ENCODE results near the gene TMEM245. TPM values are rescaled to one million over a fixed set of nuclear protein-coding genes. Genes with fewer than 3 reads are reported as not detected.
"Not testable (repeated sequence)": the region's sequence is repeated elsewhere in the genome, so short reads cannot be mapped to it uniquely, and the experiment has no call there.

Gene TMEM245
- total RNA-seq, 2 donors from 2014 or later, result 25.1 to 39.7 TPM

GRCh38 chr9:109133533-109133932, 13.8 kb upstream of the TMEM245 start:
- intact Hi-C loops (cut with DNase I), result no loop called here
- H3K9ac ChIP-seq (ENCODE audit: low read depth in 2 of 2, low read length in 2 of 2), result no peak overlapping the region
- H3K4me1 ChIP-seq, result no peaks in the 10 kb centered on the region
- no peaks in the 10 kb centered on the region for H3K36me3 ChIP-seq
- no peaks in the 10 kb centered on the region for H3K9me3 ChIP-seq
- H3K27ac ChIP-seq, result no peak overlapping the region
- no peaks in the 10 kb centered on the region for H3K27me3 ChIP-seq
- no peak for TF ChIP-seq CTCF (IDR thresholded peaks at IDR 0.05)
- DNase-seq, result no peak
- no peak overlapping the region for H3K4me3 ChIP-seq

DNA sequence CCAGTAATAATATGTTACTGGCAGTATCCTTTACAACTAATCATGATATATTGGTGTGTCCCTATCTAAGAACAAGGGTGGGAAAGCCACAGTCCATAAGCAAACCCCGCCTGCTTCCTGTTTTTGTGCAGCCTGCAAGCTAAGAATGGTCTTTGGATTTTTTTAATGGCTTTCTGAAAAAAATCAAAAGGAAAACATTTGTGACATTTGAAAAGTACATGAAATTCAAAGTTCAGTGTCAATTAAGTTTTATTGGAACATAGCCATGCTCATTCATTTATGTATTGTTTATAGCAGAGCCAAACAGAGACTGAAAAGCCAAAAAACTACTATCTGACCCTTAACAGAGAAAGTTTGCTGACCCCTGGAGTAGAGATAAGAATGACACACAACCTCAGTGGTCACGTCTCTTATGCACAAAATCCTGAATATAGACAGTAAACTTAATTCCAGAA, 12.8 kb upstream of the TMEM245 start:
- Histone ChIP-seq H3K9me3 (no peaks in the 10 kb centered on the region), H3K27ac (no peak overlapping the region), H3K27me3 (no peaks in the 10 kb centered on the region), H3K36me3 (no peaks in the 10 kb centered on the region), H3K4me1 (no peaks in the 10 kb centered on the region), H3K4me3 (no peak overlapping the region), H3K9ac (ENCODE audit: low read depth in 2 of 2, low read length in 2 of 2) (no peak overlapping the region)
- TF ChIP-seq CTCF (IDR thresholded peaks at IDR 0.05), result no peak
- intact Hi-C loops (cut with DNase I), result no loop called here
- DNase-seq, result no peak

DNA sequence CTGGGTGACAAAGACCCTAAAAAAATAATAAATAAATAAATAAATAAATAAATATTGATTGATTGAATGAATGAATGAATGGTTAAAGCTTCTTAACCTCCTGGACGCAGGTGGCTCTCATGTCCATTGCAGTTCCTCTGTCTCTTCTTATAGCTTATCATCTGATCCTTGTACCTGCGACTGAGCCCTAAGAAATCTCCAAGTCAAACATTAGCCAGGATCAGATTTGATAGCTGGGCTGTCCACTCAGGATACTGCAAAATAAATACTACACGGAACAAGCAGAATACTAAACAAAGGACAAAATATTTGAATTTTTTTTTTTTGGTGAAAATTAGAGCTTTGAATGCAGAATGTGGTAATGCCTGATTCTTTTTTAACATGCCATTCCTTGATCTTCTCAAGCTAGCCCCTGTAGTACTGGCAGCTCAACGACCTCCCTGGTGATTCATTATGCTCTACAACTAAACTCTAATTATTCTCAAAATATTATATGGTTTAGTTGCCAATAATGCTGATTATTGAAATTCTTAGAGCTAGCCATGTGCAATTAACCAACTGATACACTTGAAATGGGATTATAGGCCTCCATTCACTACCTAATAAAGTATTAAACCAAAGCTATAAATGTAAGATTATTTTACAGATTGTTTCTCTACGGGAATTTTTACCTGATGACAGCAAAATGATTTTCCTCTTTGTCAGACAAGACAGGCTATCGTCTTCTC, 9.9 kb upstream of the TMEM245 start:
- no peak overlapping the region for H3K9ac ChIP-seq (ENCODE audit: low read depth in 2 of 2, low read length in 2 of 2)
- no peak for DNase-seq
- H3K4me3 ChIP-seq, result no peak overlapping the region
- H3K27me3 ChIP-seq, result no peaks in the 10 kb centered on the region
- H3K27ac ChIP-seq, result no peak overlapping the region
- intact Hi-C loops (cut with DNase I), result no loop called here
- H3K36me3 ChIP-seq, result no peaks in the 10 kb centered on the region
- no peak for TF ChIP-seq CTCF (IDR thresholded peaks at IDR 0.05)
- H3K9me3 ChIP-seq, result no peaks in the 10 kb centered on the region
- no peaks in the 10 kb centered on the region for H3K4me1 ChIP-seq

- intact Hi-C loops (cut with DNase I); H3K4me3 ChIP-seq; DNase-seq; H3K9me3 ChIP-seq; H3K4me1 ChIP-seq; H3K9ac ChIP-seq (ENCODE audit: low read depth in 2 of 2, low read length in 2 of 2); H3K27ac ChIP-seq; H3K27me3 ChIP-seq; H3K36me3 ChIP-seq: not testable (repeated sequence)
Measured at GRCh38 chr9:109126671-109127070, 6.9 kb upstream of the TMEM245 start.

DNA sequence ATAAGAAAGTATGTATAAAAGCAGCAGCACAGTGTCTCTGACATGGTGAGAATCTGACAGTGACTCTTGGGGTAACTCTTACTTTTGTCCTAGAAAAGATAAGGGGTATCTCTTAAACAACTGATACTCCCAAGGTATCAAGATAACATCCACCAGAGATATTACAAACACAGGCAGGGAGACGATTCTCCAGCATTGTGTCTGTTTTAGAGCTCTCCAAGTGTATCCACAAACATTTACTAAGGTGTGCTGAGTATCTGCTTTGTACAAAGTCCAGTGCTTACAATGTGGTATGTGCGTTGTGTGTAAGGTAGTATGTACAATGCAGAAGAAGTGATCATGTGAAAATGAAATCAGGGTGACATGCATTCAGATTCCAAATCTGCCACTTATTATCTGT, 4.4 kb upstream of the TMEM245 start:
- Histone ChIP-seq H3K27ac (no peak overlapping the region), H3K4me3 (no peak overlapping the region), H3K4me1 (peaks cover 5% of the 10 kb centered on the region), H3K27me3 (no peaks in the 10 kb centered on the region), H3K9me3 (no peaks in the 10 kb centered on the region), H3K9ac (ENCODE audit: low read depth in 2 of 2, low read length in 2 of 2) (no peak overlapping the region), H3K36me3 (no peaks in the 10 kb centered on the region)
- DNase-seq, result no peak
- intact Hi-C loops (cut with DNase I), result no loop called here
- no peak for TF ChIP-seq CTCF (IDR thresholded peaks at IDR 0.05)

All from colonic mucosa (tissue), 4 donors.